Right atrium auricular region (tissue), 2 donors: ENCODE data around the gene ZCCHC12. TPM values are rescaled to one million over a fixed set of nuclear protein-coding genes. Genes with fewer than 3 reads are reported as not detected.
"Not testable (repeated sequence)": the region's sequence is repeated elsewhere in the genome, so short reads cannot be mapped to it uniquely, and the experiment has no call there.

Experiments
- DNase-seq: peaks from one replicate; pipeline ENCODE4 v3.0.0-alpha.2; 2019; ENCODE audit warnings: low spot score
- H3K27ac ChIP-seq, 2 donors: fragments of 200-600 bp; sonication (generic); 1 replicate in 1 of 2; 2 replicates in 1 of 2; pipeline ENCODE4 v1.5.1; 2016 to 2019
- H3K27me3 ChIP-seq, 2 donors: fragments of 200-600 bp; sonication (generic); one replicate each; pipeline versions ENCODE4 v1.5.1 to v1.6.0; 2017 to 2019
- H3K36me3 ChIP-seq: fragments of 200-600 bp; sonication (generic); one replicate; pipeline ENCODE4 v1.5.1; 2016
- H3K4me1 ChIP-seq, 2 donors: fragments of 200-600 bp; sonication (generic); one replicate each; pipeline versions ENCODE4 v1.5.1 to v1.6.0; 2017 to 2019
- H3K4me3 ChIP-seq, 2 donors: fragments of 200-600 bp; sonication (generic); 1 replicate in 1 of 2; 2 replicates in 1 of 2; pipeline ENCODE4 v1.5.1; 2017 to 2019; ENCODE audit warnings: mild to moderate bottlenecking in 1 of 2, moderate library complexity in 1 of 2
- H3K9me3 ChIP-seq, 2 donors: fragments of 200-600 bp; sonication (generic); one replicate each; pipeline ENCODE4 v1.5.1; 2019
- CTCF ChIP-seq, 2 donors: fragments of 200-600 bp; sonication (generic); IDR thresholded peaks; one replicate each; pipeline ENCODE4 v1.5.1; 2019; ENCODE audit warnings: antibody characterized with exemption in 2 of 2
- total RNA-seq, 2 donors: library from RNA; depleted of rRNA; stranded (reverse); fragments of >200 nt; gene quantifications; one replicate each; pipeline ENCODE4 v1.1.0, GENCODE V29; 2016

Gene ZCCHC12
- total RNA-seq, 2 donors from 2014 or later: 0.19 TPM; not detected in 1

- no peak for TF ChIP-seq CTCF (IDR thresholded peaks at IDR 0.05)
- no peak for DNase-seq
- Histone ChIP-seq H3K27ac (no peak overlapping the region), H3K4me1 (no peaks in the 10 kb centered on the region), H3K9me3 (no peaks in the 10 kb centered on the region), H3K27me3 (no peaks in the 10 kb centered on the region), H3K36me3 (no peaks in the 10 kb centered on the region), H3K4me3 (no peak overlapping the region)
Measured at GRCh38 chrX:118802857-118803256, 20.8 kb upstream of the ZCCHC12 start.

GRCh38 chrX:118807151-118808017 lies 16.2 kb upstream of the ZCCHC12 start:
- H3K27me3 ChIP-seq: no peaks in the 10 kb centered on the region
- DNase-seq: no peak
- no peaks in the 10 kb centered on the region for H3K9me3 ChIP-seq
- H3K4me3 ChIP-seq: no peak overlapping the region
- no peaks in the 10 kb centered on the region for H3K4me1 ChIP-seq
- no peak overlapping the region for H3K27ac ChIP-seq
- H3K36me3 ChIP-seq: no peaks in the 10 kb centered on the region
- peak; percentile 28 to 73 for TF ChIP-seq CTCF (IDR thresholded peaks at IDR 0.05)

DNA sequence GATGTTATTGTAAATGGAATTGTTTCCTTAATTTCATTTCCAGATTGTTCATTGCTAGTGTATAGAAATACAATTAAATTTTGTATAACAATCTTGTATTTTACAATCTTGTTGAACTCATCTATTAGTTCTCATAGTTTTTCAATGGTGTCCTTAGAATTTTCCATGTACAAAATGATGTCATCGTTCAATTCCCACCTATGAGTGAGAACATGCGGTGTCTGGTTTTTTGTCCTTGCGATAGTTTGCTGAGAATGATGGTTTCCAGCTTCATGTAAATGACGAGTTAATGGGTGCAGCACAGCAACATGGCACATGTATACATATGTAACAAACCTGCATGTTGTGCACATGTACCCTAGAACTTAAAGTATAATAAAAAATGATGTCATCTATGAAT lies 6.4 kb upstream of the ZCCHC12 start:
- not testable (repeated sequence) for H3K27ac ChIP-seq, H3K36me3 ChIP-seq, H3K4me1 ChIP-seq, DNase-seq, H3K27me3 ChIP-seq, H3K9me3 ChIP-seq, H3K4me3 ChIP-seq

DNA sequence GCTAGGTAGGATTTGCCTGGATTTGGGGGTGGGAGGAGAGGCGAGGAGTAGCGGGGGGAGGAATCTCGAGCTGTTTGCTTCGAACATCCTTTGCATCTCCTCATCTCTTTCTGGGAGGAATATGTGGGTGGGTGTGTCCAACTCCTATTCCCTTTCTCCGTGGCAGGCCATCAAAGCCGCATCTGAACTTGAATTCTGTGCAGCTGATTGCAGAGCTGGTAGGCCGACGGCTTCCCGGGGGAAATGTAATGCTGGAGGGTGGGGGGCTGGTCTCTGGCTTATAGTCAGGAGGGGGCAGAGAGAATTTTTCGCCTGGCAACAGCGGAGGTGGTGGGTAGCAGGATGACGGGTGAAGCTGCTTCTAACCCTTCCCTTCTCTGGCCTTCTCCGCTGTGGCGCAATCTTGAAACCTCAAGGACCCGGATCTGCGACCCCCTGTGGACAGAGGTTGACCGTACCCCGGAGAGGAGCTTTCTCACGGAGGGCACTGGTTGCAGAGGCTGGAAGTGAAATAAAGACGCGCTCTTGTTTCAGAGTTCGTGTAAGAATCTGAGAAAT lies 628 bp downstream of the ZCCHC12 start:
- Histone ChIP-seq H3K36me3 (no peaks in the 10 kb centered on the region), H3K9me3 (peaks cover 0 to 6% of the 10 kb centered on the region in 2 donors), H3K4me3 (peak overlapping the region in 1 of 2 donors; percentile 35), H3K4me1 (peaks cover 0 to 16% of the 10 kb centered on the region in 2 donors), H3K27me3 (peaks cover 3 to 5% of the 10 kb centered on the region in 2 donors), H3K27ac (no peak overlapping the region)
- TF ChIP-seq CTCF (IDR thresholded peaks at IDR 0.05): no peak
- DNase-seq: no peak

- Histone ChIP-seq H3K4me1 (peaks cover 0 to 16% of the 10 kb centered on the region in 2 donors), H3K27ac (no peak overlapping the region), H3K9me3 (peaks cover 0 to 6% of the 10 kb centered on the region in 2 donors), H3K27me3 (peaks cover 3 to 5% of the 10 kb centered on the region in 2 donors), H3K36me3 (no peaks in the 10 kb centered on the region), H3K4me3 (no peak overlapping the region)
- DNase-seq: no peak
- no peak for TF ChIP-seq CTCF (IDR thresholded peaks at IDR 0.05)
Measured at GRCh38 chrX:118825227-118825626, 1.6 kb downstream of the ZCCHC12 start.

GRCh38 chrX:118839334-118839958 lies 15.8 kb downstream of the ZCCHC12 start:
- TF ChIP-seq CTCF (IDR thresholded peaks at IDR 0.05): peak; percentile 65 to 86
- H3K4me1 ChIP-seq: peaks cover 0 to 4% of the 10 kb centered on the region in 2 donors
- H3K27ac ChIP-seq: peak overlapping the region in 1 of 2 donors; percentile 16
- H3K36me3 ChIP-seq: no peaks in the 10 kb centered on the region
- H3K27me3 ChIP-seq: no peaks in the 10 kb centered on the region
- DNase-seq: peak; percentile 78
- peak overlapping the region; percentile 40 to 52 for H3K4me3 ChIP-seq
- no peaks in the 10 kb centered on the region for H3K9me3 ChIP-seq
